Left lobe of liver (tissue), 2 donors: Measurements from ENCODE around the gene TTC17. TPM values are rescaled to one million over a fixed set of nuclear protein-coding genes. Genes with fewer than 3 reads are reported as not detected.
A peak's percentile ranks its signal among the peaks of the same experiment; 100 is the strongest.
"Not testable (repeated sequence)": the region's sequence is repeated elsewhere in the genome, so short reads cannot be mapped to it uniquely, and the experiment has no call there.

ENCODE experiments used
- ATAC-seq: fragments of 200-7000 bp; cut with Tn5 transposase; one replicate; pipeline ENCODE4 v1.9.1; 2020; ENCODE audit warnings: mild to moderate bottlenecking, moderate library complexity
- DNase-seq: peaks from one replicate; pipeline ENCODE4 v3.0.0-alpha.2; 2020; ENCODE audit warnings: low spot score
- total RNA-seq: library from RNA; stranded (reverse); gene quantifications from one replicate; pipeline ENCODE4 v1.2.1, GENCODE V29; 2021
- donor health status: DM: no; HTN: no; CAD: no; lungs with moderate emphysema.
- donor health status: DM: no; HTN: yes; CAD: no.

TTC17 gene
- total RNA-seq: 49.0 TPM

- ATAC-seq: peak; percentile 99
- peak; percentile 95 for DNase-seq
These were observed at the start of gene TTC17 for GRCh38 chr11:43358801-43359421. TSS of gene TTC17 (plus strand) at chr11:43358920. CDS start at chr11:43358955, 35 bp downstream.

- DNase-seq (peak; percentile 94), ATAC-seq (peak; percentile 99)
These were observed 46.7 kb upstream of the TTC17 start, which contains the start of gene API5 for GRCh38 chr11:43311791-43312607. TSS of gene API5 (plus strand) at chr11:43311996. CDS start at chr11:43312128, 132 bp downstream.

- ATAC-seq (no peak), DNase-seq (no peak)
These were observed 42.8 kb upstream of the TTC17 start for GRCh38 chr11:43315966-43316365.

GRCh38 chr11:43316451-43316850 is 42.3 kb upstream of the TTC17 start:
- no peak for DNase-seq
- ATAC-seq: no peak

- no peak for ATAC-seq
- no peak for DNase-seq
These were observed 30.7 kb upstream of the TTC17 start for GRCh38 chr11:43327987-43328386.

GRCh38 chr11:43328482-43328881 is 30.2 kb upstream of the TTC17 start:
- no peak for ATAC-seq
- DNase-seq: no peak

- no peak for ATAC-seq
- no peak for DNase-seq
These were observed 17.6 kb upstream of the TTC17 start for GRCh38 chr11:43341159-43341558.

GRCh38 chr11:43351426-43351825 is 7.3 kb upstream of the TTC17 start:
- ATAC-seq, DNase-seq: not testable (repeated sequence)

GRCh38 chr11:43354311-43354710 is 4.4 kb upstream of the TTC17 start:
- DNase-seq: no peak
- ATAC-seq: no peak

GRCh38 chr11:43356336-43356735 is 2.4 kb upstream of the TTC17 start:
- DNase-seq (no peak), ATAC-seq (no peak)

GRCh38 chr11:43358279-43358800 is 380 bp upstream of the TTC17 start:
- DNase-seq (no peak), ATAC-seq (no peak)

GRCh38 chr11:43359422-43359818 is 700 bp downstream of the TTC17 start:
- DNase-seq (no peak), ATAC-seq (peak; percentile 45)

GRCh38 chr11:43360361-43361032 is 1.8 kb downstream of the TTC17 start:
- no peak for ATAC-seq
- DNase-seq: no peak

- no peak for ATAC-seq
These were observed 8.0 kb downstream of the TTC17 start for GRCh38 chr11:43366677-43367076.

GRCh38 chr11:43367382-43368178 is 8.9 kb downstream of the TTC17 start:
- ATAC-seq (no peak), DNase-seq (no peak)

More at GRCh38 chr11:43366677-43367076, 8.0 kb downstream of the TTC17 start:
- no peak for DNase-seq

GRCh38 chr11:43376065-43376464 is 17.3 kb downstream of the TTC17 start:
- DNase-seq: no peak
- ATAC-seq: no peak

GRCh38 chr11:43376594-43376993 is 17.9 kb downstream of the TTC17 start:
- no peak for DNase-seq

GRCh38 chr11:43377389-43377788 is 18.7 kb downstream of the TTC17 start:
- no peak for ATAC-seq
- no peak for DNase-seq

More at GRCh38 chr11:43376594-43376993, 17.9 kb downstream of the TTC17 start:
- ATAC-seq: no peak

GRCh38 chr11:43378897-43379296 is 20.2 kb downstream of the TTC17 start:
- ATAC-seq: no peak
- DNase-seq: no peak

- DNase-seq (no peak), ATAC-seq (no peak)
These were observed 23.1 kb downstream of the TTC17 start for GRCh38 chr11:43381802-43382201.
